Measurements from ENCODE around the gene TMEM98. TPM values are rescaled to one million over a fixed set of nuclear protein-coding genes. Genes with fewer than 3 reads are reported as not detected.

The TMEM98 gene
- total and polyA plus RNA-seq, 2 of the 8 experiments (the other 6 are each of a cell fraction or from before 2014, with no cell fraction given) = 86.1 to 232 TPM

DNA sequence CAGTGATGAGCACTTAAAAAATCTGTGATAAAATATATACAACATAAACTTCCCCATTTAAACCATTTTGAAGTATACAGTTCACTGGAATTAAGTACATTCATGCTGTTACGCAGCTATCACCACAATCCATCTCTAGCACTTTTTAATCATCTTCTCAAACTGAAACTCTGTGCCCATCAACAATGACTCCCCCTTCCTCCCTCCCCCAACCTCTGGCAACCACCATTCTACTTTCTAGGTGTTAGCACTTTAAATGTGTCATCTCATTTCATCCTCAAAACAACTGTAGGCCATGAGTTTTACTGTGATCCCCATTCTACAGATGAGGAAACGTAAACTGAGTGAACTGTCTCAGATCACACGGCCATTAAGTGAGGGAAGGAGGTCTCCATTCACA is 13.8 kb upstream of the TMEM98 start (continued):
- no peak for TF ChIP-seq YY1 (IDR thresholded peaks at IDR 0.05; ENCODE audit: low read depth, low read length)
- no peak for TF ChIP-seq NRF1 (IDR thresholded peaks at IDR 0.05; ENCODE audit: low read depth, low read length)
- TF ChIP-seq CBX5 (IDR thresholded peaks at IDR 0.05; ENCODE audit: low read depth, low read length) = no peak
- no peak for TF ChIP-seq SIRT6 (IDR thresholded peaks at IDR 0.05; ENCODE audit: low read length)
